Psoas muscle (tissue), 8 donors: Measurements from ENCODE around the gene IFT80. TPM values are rescaled to one million over a fixed set of nuclear protein-coding genes. Genes with fewer than 3 reads are reported as not detected.

ENCODE experiments used
- ATAC-seq, 4 donors: fragments of 200-7000 bp; cut with Tn5 transposase; one replicate each; pipeline ENCODE4 v1.9.1; 2020; ENCODE audit warnings: moderate library complexity in 3 of 4, mild to moderate bottlenecking in 2 of 4
- DNase-seq, 2 donors: peaks; one replicate each; pipeline ENCODE4 v3.0.0-alpha.2; 2020
- H3K27ac ChIP-seq: fragments of 200-600 bp; one replicate; pipeline ENCODE4 v1.8.0; 2022
- H3K27me3 ChIP-seq, 3 donors: fragments of 200-600 bp in 1 of 3; one replicate each; pipeline versions ENCODE4 v1.6.1 to v1.8.0; 2013 to 2022; ENCODE audit warnings: low read length in 2 of 3, mild to moderate bottlenecking in 2 of 3, moderate library complexity in 1 of 3; ENCODE audit not compliant: insufficient read depth in 3 of 3
- H3K36me3 ChIP-seq, 2 donors: fragments of 200-600 bp in 1 of 2; one replicate each; pipeline versions ENCODE4 v1.6.1 to v1.8.0; 2013 to 2022; ENCODE audit warnings: low read depth in 1 of 2, mild to moderate bottlenecking in 1 of 2, moderate library complexity in 1 of 2; ENCODE audit not compliant: insufficient read depth in 1 of 2
- H3K4me1 ChIP-seq: fragments of 200-600 bp; one replicate; pipeline ENCODE4 v1.8.0; 2022
- H3K4me3 ChIP-seq: fragments of 200-600 bp; one replicate; pipeline ENCODE4 v1.8.0; 2022; ENCODE audit warnings: mild to moderate bottlenecking
- H3K9me3 ChIP-seq: fragments of 200-600 bp; one replicate; pipeline ENCODE4 v1.8.0; 2022
- WGBS, 3 donors: extraction: QIAGEN DNeasy Blood & Tissue Kit; methylation state at CpG; one replicate each; pipeline versions ENCODE4 v1.1.6 to v1.1.7; 2013; 5-methylcytosine and 5-hydroxymethylcytosine counted together
- intact Hi-C, 2 donors: fragments of 100-400 bp; cut with DNase I; formaldehyde crosslinking; loops; one replicate each; pipeline versions ENCODE4 v1.11.0 to v1.14.2; 2022
- polyA plus RNA-seq, 3 donors: library from polyadenylated mRNA; stranded (reverse); fragments of 200-250 nt; gene quantifications; one replicate each; pipeline ENCODE4 v1.2.3, GENCODE V29; 2013
- total RNA-seq, 4 donors: library from RNA; stranded (reverse); fragmentation: NEBNext Ultra II Directional in 2 of 4; extraction: Animal tissue kit (Norgen Biotek cat#: 25700) in 2 of 4; gene quantifications; one replicate each; pipeline versions ENCODE4 v1.2.1 to v1.2.4, GENCODE V29; 2021 to 2023
- TF ChIP-seq, protein P1 (sequence below): fragments of 200-600 bp; IDR thresholded peaks from one replicate; pipeline ENCODE4 v1.8.0; 2022; ENCODE audit warnings: antibody characterized with exemption
- donor health status: healthy with polysubstance abuse.
- donor health status: DM: no; HTN: no; CAD: no; lungs with moderate emphysema.
- donor health status: Bipolar disorder and iron deficiency.
- donor health status: healthy.
- donor health status: DM: yes; HTN: yes; CAD: no.
- donor health status: DM: no; HTN: no; CAD: no.
- donor health status: DM: no; HTN: no; CAD: no.
- donor health status: DM: yes; HTN: yes; CAD: no.

IFT80 gene
- total and polyA plus RNA-seq, 7 donors, result 2.1 to 8.2 (median 3.9) TPM

DNA sequence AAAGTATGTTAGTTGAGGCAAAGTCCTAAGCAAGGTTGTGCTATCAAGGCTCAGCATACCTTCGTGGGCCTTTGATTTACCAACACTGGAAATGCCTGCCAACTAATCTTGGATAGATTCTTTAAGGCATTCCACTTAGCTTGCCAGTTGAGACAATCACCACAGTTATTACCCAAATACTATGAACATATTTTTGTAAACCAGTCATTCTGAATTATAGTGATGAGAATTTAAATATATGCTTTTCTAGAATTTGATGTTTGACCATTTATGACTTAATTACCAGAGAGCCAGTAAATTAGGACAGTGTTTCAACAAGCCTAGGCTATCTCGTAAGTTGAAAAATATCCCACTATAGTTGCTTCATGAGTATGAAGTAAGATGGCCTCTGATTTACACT lies 35.0 kb upstream of the IFT80 start:
- H3K9me3 ChIP-seq, result no peaks in the 10 kb centered on the region
- no peak for DNase-seq
- intact Hi-C loops, result no loop called here
- H3K4me1 ChIP-seq, result no peaks in the 10 kb centered on the region
- TF ChIP-seq, protein P1, sequence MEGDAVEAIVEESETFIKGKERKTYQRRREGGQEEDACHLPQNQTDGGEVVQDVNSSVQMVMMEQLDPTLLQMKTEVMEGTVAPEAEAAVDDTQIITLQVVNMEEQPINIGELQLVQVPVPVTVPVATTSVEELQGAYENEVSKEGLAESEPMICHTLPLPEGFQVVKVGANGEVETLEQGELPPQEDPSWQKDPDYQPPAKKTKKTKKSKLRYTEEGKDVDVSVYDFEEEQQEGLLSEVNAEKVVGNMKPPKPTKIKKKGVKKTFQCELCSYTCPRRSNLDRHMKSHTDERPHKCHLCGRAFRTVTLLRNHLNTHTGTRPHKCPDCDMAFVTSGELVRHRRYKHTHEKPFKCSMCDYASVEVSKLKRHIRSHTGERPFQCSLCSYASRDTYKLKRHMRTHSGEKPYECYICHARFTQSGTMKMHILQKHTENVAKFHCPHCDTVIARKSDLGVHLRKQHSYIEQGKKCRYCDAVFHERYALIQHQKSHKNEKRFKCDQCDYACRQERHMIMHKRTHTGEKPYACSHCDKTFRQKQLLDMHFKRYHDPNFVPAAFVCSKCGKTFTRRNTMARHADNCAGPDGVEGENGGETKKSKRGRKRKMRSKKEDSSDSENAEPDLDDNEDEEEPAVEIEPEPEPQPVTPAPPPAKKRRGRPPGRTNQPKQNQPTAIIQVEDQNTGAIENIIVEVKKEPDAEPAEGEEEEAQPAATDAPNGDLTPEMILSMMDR, result no peak
- 65 to 74% (median 73%) methylated on average over 2 of the region's 2 CpGs for WGBS, 3 donors
- H3K36me3 ChIP-seq, result peaks cover 0 to 57% of the 10 kb centered on the region in 2 donors
- H3K27ac ChIP-seq, result no peak overlapping the region
- no peak for ATAC-seq
- H3K4me3 ChIP-seq, result no peak overlapping the region
- no peaks in the 10 kb centered on the region for H3K27me3 ChIP-seq

- Histone ChIP-seq H3K36me3 (peaks cover 17 to 93% of the 10 kb centered on the region in 2 donors), H3K27me3 (no peaks in the 10 kb centered on the region), H3K27ac (no peak overlapping the region), H3K4me3 (no peak overlapping the region), H3K4me1 (no peaks in the 10 kb centered on the region), H3K9me3 (no peaks in the 10 kb centered on the region)
- intact Hi-C loops, result no loop called here
- TF ChIP-seq, protein P1, result no peak
- no peak for DNase-seq
- ATAC-seq, result no peak
- 95 to 96% (median 95%) methylated on average over 11 of the region's 11 CpGs for WGBS, 3 donors
These were observed 28.9 kb upstream of the IFT80 start for GRCh38 chr3:160427832-160428424.

GRCh38 chr3:160417311-160417710 lies 18.3 kb upstream of the IFT80 start:
- DNase-seq, result no peak
- Histone ChIP-seq H3K27me3 (no peaks in the 10 kb centered on the region), H3K36me3 (peaks cover 3 to 68% of the 10 kb centered on the region in 2 donors), H3K4me1 (no peaks in the 10 kb centered on the region), H3K9me3 (no peaks in the 10 kb centered on the region), H3K27ac (no peak overlapping the region), H3K4me3 (no peak overlapping the region)
- WGBS, 3 donors, result 62 to 85% (median 77%) methylated on average over 3 of the region's 3 CpGs
- TF ChIP-seq, protein P1, result no peak
- intact Hi-C loops, result no loop called here
- no peak for ATAC-seq

GRCh38 chr3:160413613-160414248 lies 14.7 kb upstream of the IFT80 start:
- H3K4me1 ChIP-seq, result no peaks in the 10 kb centered on the region
- ATAC-seq (peak; percentile 73 to 83 (median 78)), DNase-seq (peak in 1 of 2 donors; percentile 44)
- 36 to 39% (median 37%) methylated on average over 3 of the region's 3 CpGs for WGBS, 3 donors
- H3K27me3 ChIP-seq, result no peaks in the 10 kb centered on the region
- H3K27ac ChIP-seq, result no peak overlapping the region
- intact Hi-C loops, result loop anchor here (2.0 to 5.0 kb wide), 3 partner anchors 251 to 381 kb away; no protein-coding TSS in a partner anchor
- no peak overlapping the region for H3K4me3 ChIP-seq
- TF ChIP-seq, protein P1, result peak; percentile 86
- no peaks in the 10 kb centered on the region for H3K9me3 ChIP-seq
- peaks cover 3 to 42% of the 10 kb centered on the region in 2 donors for H3K36me3 ChIP-seq
